Glutamatergic neuron (in vitro differentiated cells): ENCODE data around the gene CAMTA1. TPM values are rescaled to one million over a fixed set of nuclear protein-coding genes. Genes with fewer than 3 reads are reported as not detected.

Experiments used
- DNase-seq: peaks from one replicate; pipeline ENCODE4 v3.0.0; 2022
- H3K27ac Mint-ChIP-seq: one replicate; pipeline ENCODE4 v1.8.0; 2020; ENCODE audit warnings: mild to moderate bottlenecking, mixed read lengths, inconsistent platforms; ENCODE audit not compliant: unreplicated experiment
- H3K27me3 Mint-ChIP-seq: one replicate; pipeline ENCODE4 v1.8.0; 2020; ENCODE audit warnings: mild to moderate bottlenecking, moderate library complexity, mixed read lengths, inconsistent platforms; ENCODE audit not compliant: unreplicated experiment
- H3K36me3 Mint-ChIP-seq: one replicate; pipeline ENCODE4 v1.8.0; 2020; ENCODE audit warnings: mild to moderate bottlenecking, mixed read lengths, inconsistent platforms; ENCODE audit not compliant: unreplicated experiment
- H3K4me1 Mint-ChIP-seq: one replicate; pipeline ENCODE4 v1.8.0; 2020; ENCODE audit warnings: mild to moderate bottlenecking, low read depth, mixed read lengths, inconsistent platforms; ENCODE audit not compliant: unreplicated experiment
- H3K4me3 Mint-ChIP-seq: one replicate; pipeline ENCODE4 v1.8.0; 2020; ENCODE audit warnings: mild to moderate bottlenecking, mixed read lengths, inconsistent platforms; ENCODE audit not compliant: unreplicated experiment
- H3K9me3 Mint-ChIP-seq: one replicate; pipeline ENCODE4 v1.8.0; 2020; ENCODE audit warnings: mild to moderate bottlenecking, moderate library complexity, mixed read lengths, inconsistent platforms; ENCODE audit not compliant: unreplicated experiment
- CTCF ChIP-seq: fragments of 200-600 bp; sonication (generic); IDR thresholded peaks from one replicate; pipeline ENCODE4 v1.5.0; 2021; ENCODE audit not compliant: partially characterized antibody, unreplicated experiment
- total RNA-seq: library from RNA; stranded (reverse); fragmentation: NEBNext Ultra II Directional; extraction: Animal tissue kit (Norgen Biotek cat#: 25700); gene quantifications from one replicate; pipeline ENCODE4 v1.2.1, GENCODE V29; 2021; ENCODE audit not compliant: unreplicated experiment

Gene CAMTA1
- total RNA-seq, 1 donor from 2014 or later: 77.2 TPM

- Mint-ChIP-seq H3K9me3 (peaks cover 5% of the 10 kb centered on the region), H3K4me3 (no peak overlapping the region), H3K27me3 (no peaks in the 10 kb centered on the region), H3K36me3 (peaks cover 11% of the 10 kb centered on the region), H3K27ac (no peak overlapping the region), H3K4me1 (no peaks in the 10 kb centered on the region)
- TF ChIP-seq CTCF: no peak
- no peak for DNase-seq
Measured at GRCh38 chr1:7268983-7269382, 483.7 kb downstream of the CAMTA1 start.

DNA sequence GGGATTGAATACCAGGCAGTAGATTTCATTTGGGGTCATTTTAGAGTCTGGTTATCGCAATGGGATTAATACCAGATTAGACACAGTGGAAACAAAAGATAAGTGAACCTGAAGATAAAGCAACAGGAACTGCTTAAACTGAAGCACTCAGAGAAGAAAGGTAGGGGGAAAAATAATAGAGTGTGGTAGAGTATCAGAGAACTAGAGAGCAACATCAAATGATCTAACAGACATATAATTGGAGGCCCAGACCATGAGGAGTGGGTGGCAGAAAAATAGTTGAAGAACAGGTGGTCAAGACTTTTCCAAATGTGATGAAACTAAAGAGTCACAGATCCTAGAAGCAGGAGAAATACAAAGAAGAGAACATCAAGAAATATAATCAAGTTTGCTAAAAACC, 484.3 kb downstream of the CAMTA1 start:
- no peak overlapping the region for H3K27ac Mint-ChIP-seq
- no peak for DNase-seq
- no peak overlapping the region for H3K4me3 Mint-ChIP-seq
- H3K27me3 Mint-ChIP-seq: no peaks in the 10 kb centered on the region
- H3K4me1 Mint-ChIP-seq: no peaks in the 10 kb centered on the region
- peaks cover 5% of the 10 kb centered on the region for H3K9me3 Mint-ChIP-seq
- TF ChIP-seq CTCF: no peak
- peaks cover 11% of the 10 kb centered on the region for H3K36me3 Mint-ChIP-seq

DNA sequence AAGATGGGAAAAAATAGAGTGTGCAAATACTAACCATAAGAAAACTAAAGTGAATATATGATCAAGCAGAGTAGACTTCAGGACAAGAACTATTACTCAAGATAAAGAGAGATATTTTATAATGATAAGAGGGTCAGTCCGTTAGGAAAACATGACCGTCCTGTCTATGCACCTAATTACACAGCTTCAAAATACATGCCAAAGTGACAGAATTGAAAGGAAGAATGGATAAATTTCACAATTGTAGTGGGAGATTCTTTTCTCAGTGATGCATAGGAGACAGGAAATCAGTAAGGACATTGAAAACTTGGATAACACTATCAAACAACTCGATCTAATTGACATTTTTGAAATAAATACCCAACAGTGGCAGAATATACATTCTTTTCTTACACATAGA, 489.0 kb downstream of the CAMTA1 start:
- Mint-ChIP-seq H3K9me3 (peaks cover 2% of the 10 kb centered on the region), H3K27me3 (peaks cover under 1% of the 10 kb centered on the region), H3K4me1 (no peaks in the 10 kb centered on the region), H3K4me3 (no peak overlapping the region), H3K36me3 (peaks cover 6% of the 10 kb centered on the region), H3K27ac (no peak overlapping the region)
- TF ChIP-seq CTCF: no peak
- DNase-seq: no peak

DNA sequence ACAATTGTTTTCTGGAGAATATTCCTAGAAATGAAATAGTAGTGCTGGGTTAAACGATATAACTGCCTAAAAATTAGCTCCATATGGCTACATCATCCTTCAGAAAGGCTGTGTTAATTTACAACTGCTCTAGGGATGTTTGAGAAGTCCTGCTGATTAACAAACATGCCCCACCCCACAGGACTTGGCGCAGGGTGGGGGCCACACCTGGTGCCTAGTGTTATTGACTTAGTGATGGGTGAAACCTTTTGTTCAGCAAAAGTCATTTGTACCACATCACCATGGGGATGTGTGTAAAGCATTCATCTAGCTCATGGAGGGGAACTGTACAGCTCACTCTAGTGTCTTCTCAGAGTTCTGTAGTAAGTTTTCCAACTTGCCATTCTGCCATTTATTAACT, 492.8 kb downstream of the CAMTA1 start:
- Mint-ChIP-seq H3K27ac (no peak overlapping the region), H3K27me3 (peaks cover 2% of the 10 kb centered on the region), H3K36me3 (no peaks in the 10 kb centered on the region), H3K4me1 (no peaks in the 10 kb centered on the region), H3K9me3 (no peaks in the 10 kb centered on the region), H3K4me3 (no peak overlapping the region)
- DNase-seq: no peak
- TF ChIP-seq CTCF: no peak

DNA sequence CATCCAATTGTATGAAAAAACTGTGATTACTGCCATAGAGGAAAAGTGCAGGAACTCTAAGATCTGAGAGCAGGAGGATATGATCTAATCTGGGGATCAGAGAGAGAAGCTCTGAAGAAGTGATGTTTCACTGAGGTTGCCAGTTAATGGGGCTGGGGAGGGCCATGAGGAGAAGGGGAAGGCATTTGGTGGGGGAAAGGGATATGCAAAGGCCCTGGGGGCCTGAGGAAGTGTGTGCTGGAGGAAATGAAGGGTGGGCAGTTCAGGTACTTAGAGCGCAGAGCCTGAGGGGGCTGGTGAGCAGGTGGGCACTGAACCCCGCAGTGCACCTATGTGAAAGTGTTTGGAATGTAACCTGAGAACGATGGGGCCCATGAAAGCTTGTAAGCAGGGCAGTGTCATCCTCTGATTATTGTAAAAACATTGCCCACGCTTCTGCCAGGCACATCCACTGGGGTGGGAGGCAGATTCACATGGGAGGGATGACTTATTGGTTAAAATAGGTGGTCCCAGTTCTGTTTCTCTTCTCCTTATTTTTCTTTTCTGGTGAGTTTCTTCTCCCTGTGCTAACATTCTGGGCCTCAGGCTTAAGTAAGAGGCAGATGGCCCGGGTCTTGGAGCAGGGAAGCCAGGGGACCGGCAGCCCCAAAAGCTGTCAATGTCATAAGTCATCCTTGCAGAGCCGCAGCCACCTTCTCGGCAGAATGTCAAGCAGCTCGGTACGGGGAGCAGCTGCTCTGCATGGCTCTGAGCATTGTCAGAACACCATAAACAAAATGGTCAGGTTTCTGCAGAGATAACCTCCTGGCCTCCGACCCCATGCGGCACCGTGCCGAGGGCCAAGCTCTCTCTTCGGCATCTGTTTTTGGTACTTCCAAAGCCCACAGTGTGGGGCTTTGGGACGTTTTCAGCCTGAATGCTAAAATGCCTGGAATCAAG, 493.8 kb downstream of the CAMTA1 start:
- Mint-ChIP-seq H3K4me3 (no peak overlapping the region), H3K36me3 (no peaks in the 10 kb centered on the region), H3K27ac (no peak overlapping the region), H3K27me3 (peaks cover 2% of the 10 kb centered on the region), H3K9me3 (no peaks in the 10 kb centered on the region), H3K4me1 (no peaks in the 10 kb centered on the region)
- no peak for DNase-seq
- TF ChIP-seq CTCF: no peak
